ENCODE results near the gene CKS2. TPM values are rescaled to one million over a fixed set of nuclear protein-coding genes. Genes with fewer than 3 reads are reported as not detected.

Gene CKS2
- 62.5 and 101 TPM in 2 replicates for total RNA-seq

GRCh38 chr9:89310475-89311345 is at the start of gene CKS2:
Gene CKS2 (plus strand): TSS chr9:89311195. CDS start chr9:89311293, 98 bp downstream.

GRCh38 chr9:89318123-89319014 is 7.4 kb downstream of the CKS2 start, which contains the start of gene SECISBP2:
Gene SECISBP2 (plus strand): TSS chr9:89318500. CDS start chr9:89318577, 77 bp downstream.

Other genes with a start within 250 kb of the CKS2 start
- 9.2 and 16.4 TPM in 2 replicates for gene SHC3, start 132.4 kb upstream of the CKS2 start, total RNA-seq
- gene SECISBP2, start 7.3 kb downstream of the CKS2 start, total RNA-seq = 21.1 and 29.0 TPM in 2 replicates
- gene SEMA4D, start 186.9 kb downstream of the CKS2 start, total RNA-seq = 0.13 and 0.25 TPM in 2 replicates

Measured in aortic smooth muscle cell (primary cell).